GM12875 (cell line): ENCODE measurements around the gene SLC9A3.

Source experiments
- H3K4me3 ChIP-seq: one replicate; pipeline ENCODE4 v1.5.1; 2011; ENCODE audit warnings: low read depth, low read length, control low read depth
- CTCF ChIP-seq: IDR thresholded peaks from 2 replicates; pipeline ENCODE4 v1.5.1; 2011; ENCODE audit warnings: low read depth, mild to moderate bottlenecking, control low read depth, inconsistent platforms, low read length, moderate library complexity, borderline replicate concordance; ENCODE audit not compliant: insufficient read depth

The SLC9A3 gene

GRCh38 chr5:443239-444151, 80.8 kb downstream of the SLC9A3 start:
- TF ChIP-seq CTCF, result no peak

GRCh38 chr5:442335-443238, 81.7 kb downstream of the SLC9A3 start, which contains the start of gene EXOC3:
EXOC3 (plus strand) TSS chr5:443176; CDS start chr5:446206, 3,030 bp downstream.
- TF ChIP-seq CTCF, result 0 out of 2 replicates have a peak, but pooled peaks have one; percentile 3
- peak within 1 kb of the TSS; percentile 97 for H3K4me3 ChIP-seq

More at GRCh38 chr5:443239-444151, 80.8 kb downstream of the SLC9A3 start:
- H3K4me3 ChIP-seq, result peak overlapping the region; percentile 97

GRCh38 chr5:441996-442334, 82.3 kb downstream of the SLC9A3 start:
- peak overlapping the region; percentile 97 for H3K4me3 ChIP-seq
- no peak for TF ChIP-seq CTCF

- TF ChIP-seq CTCF, result no peak
Observed at GRCh38 chr5:440401-441201, 83.6 kb downstream of the SLC9A3 start.

GRCh38 chr5:439636-440035, 84.6 kb downstream of the SLC9A3 start:
- no peak for TF ChIP-seq CTCF
- H3K4me3 ChIP-seq, result no peak overlapping the region

More at GRCh38 chr5:440401-441201, 83.6 kb downstream of the SLC9A3 start:
- no peak overlapping the region for H3K4me3 ChIP-seq

GRCh38 chr5:439181-439580, 85.1 kb downstream of the SLC9A3 start:
- no peak for TF ChIP-seq CTCF
- no peak overlapping the region for H3K4me3 ChIP-seq
